ENCODE data around the gene SLC17A7. TPM values are rescaled to one million over a fixed set of nuclear protein-coding genes. Genes with fewer than 3 reads are reported as not detected.
"Not testable (repeated sequence)": the region's sequence is repeated elsewhere in the genome, so short reads cannot be mapped to it uniquely, and the experiment has no call there.

Gene SLC17A7
- total RNA-seq, 2 experiments from 2014 or later = 0.30 to 0.43 TPM

- POLR2A ChIA-PET = interaction anchor here (0.8 to 6.8 kb wide), 16 partner anchors 9 to 225 kb away, joined by 3 to 192 read pairs (median 4); partner anchors contain the start of genes CD37, FLT3LG, KASH5 and PRMT1
- DNase-seq = peak; percentile 97
- CTCF ChIA-PET = interaction anchor here (0.6 to 10.1 kb wide), 10 partner anchors 9 to 1060 kb away, joined by 3 to 159 read pairs (median 4); partner anchors contain the start of genes FLT3LG and RUVBL2
- Mint-ChIP-seq H3K27ac (peak within 1 kb of the TSS; percentile 100), H3K4me1 (peaks cover 72% of the 10 kb centered on the region), H3K27me3 (no peaks in the 10 kb centered on the region), H3K4me3 (peak within 1 kb of the TSS; percentile 99), H3K36me3 (ENCODE audit: low read depth) (peaks cover 54% of the 10 kb centered on the region), H3K9me3 (no peaks in the 10 kb centered on the region)
Observed at GRCh38 chr19:49451430-49452181, 10.3 kb upstream of the SLC17A7 start, which contains the start of gene PIH1D1. Gene PIH1D1, minus strand, starts transcription at chr19:49451814. Its CDS starts 240 bp downstream, at chr19:49451574.

- H3K36me3 Mint-ChIP-seq (ENCODE audit: low read depth) = peaks cover 55% of the 10 kb centered on the region
- ChIA-PET CTCF (interaction anchor here (0.7 to 10.1 kb wide), 5 partner anchors 8 to 121 kb away, joined by 3 to 159 read pairs (median 14); partner anchors contain the start of gene FLT3LG), POLR2A (interaction anchor here (0.9 to 6.8 kb wide), 3 partner anchors 14 to 59 kb away, joined by 3 to 192 read pairs (median 5); partner anchors contain the start of gene FLT3LG)
- peaks cover 73% of the 10 kb centered on the region for H3K4me1 Mint-ChIP-seq
- H3K4me3 Mint-ChIP-seq = peak overlapping the region; percentile 99
- H3K9me3 Mint-ChIP-seq = no peaks in the 10 kb centered on the region
- DNase-seq = no peak
- peak overlapping the region; percentile 100 for H3K27ac Mint-ChIP-seq
- no peaks in the 10 kb centered on the region for H3K27me3 Mint-ChIP-seq
Observed at GRCh38 chr19:49450405-49450804, 9.1 kb upstream of the SLC17A7 start.

DNA sequence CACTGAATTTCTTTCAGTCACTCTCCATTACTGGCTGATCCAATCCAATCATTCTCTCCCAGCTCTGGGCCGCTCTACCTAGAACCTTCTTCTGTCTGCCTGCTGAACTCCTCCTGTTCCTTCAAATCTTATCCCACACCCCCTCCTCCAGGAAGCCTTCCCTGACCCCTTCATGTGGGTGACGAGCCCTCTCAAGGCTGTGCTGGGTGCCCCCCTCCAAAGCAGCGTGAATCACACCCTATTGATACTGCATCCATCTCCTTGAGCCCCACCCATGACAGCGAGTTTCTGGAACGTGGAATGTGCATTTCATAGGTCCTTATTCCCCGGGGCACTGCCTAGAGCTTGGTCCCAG lies 7.1 kb upstream of the SLC17A7 start:
- Mint-ChIP-seq H3K4me1 (peaks cover 75% of the 10 kb centered on the region), H3K27ac (no peak overlapping the region), H3K4me3 (no peak overlapping the region), H3K9me3 (no peaks in the 10 kb centered on the region), H3K36me3 (ENCODE audit: low read depth) (peaks cover 60% of the 10 kb centered on the region), H3K27me3 (no peaks in the 10 kb centered on the region)
- CTCF ChIA-PET = interaction anchor here (1.1 to 1.3 kb wide), 2 partner anchors 29 to 57 kb away, joined by 3 read pairs; no protein-coding TSS in a partner anchor
- no peak for DNase-seq
- POLR2A ChIA-PET = interaction anchor here (1.4 kb wide), 1 partner anchor 22 kb away, joined by 7 read pairs; no protein-coding TSS in a partner anchor

DNA sequence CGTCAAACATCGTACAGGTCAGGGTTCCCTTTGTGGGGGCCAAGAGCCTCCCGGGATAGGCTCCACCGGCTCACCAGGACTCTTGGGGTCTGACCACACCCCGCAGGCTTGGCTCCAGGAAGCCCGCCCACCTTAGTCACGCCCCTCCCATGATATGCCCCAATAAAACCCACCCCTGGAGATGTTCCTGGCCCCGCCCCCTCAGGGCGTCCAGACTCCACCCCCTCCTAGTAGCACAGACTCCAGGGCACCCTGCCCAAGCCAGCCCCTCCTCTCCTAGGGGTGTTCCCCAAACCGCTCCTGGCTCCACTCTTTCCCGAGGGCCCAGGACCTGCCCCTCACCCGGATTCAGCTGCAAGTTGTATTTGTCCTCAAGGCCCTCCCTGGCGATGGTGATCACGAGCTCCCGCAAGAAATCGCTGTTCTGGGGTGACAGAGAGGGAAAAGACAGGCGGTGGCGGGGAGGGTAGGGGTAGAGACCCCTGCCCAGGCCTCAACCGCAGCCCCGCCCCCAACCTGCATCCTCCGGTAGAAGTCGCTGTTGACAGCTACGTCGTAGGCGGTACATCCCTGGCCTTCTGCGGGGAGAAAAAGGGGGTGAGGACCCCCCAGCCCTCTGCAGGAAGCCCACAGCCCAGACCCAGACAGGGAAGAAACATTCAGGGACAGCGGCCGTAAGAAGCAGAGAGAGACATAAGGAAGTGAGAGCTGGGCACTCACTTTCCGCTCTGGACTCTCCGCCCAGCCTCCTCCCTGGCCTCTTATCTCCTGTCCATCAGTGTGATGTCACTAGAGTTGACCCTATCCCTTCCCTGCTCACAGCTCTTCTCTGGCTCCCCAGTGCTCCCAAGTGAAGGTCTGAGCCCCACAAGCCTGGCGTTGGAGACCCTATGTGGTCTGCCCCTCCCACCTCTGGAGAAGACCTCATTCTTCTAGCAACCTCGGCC lies 6.4 kb upstream of the SLC17A7 start:
- CTCF ChIA-PET = interaction anchor here (1.1 to 1.3 kb wide), 2 partner anchors 29 to 56 kb away, joined by 3 read pairs; no protein-coding TSS in a partner anchor
- peak; percentile 34 for DNase-seq
- Mint-ChIP-seq H3K27me3 (no peaks in the 10 kb centered on the region), H3K4me1 (peaks cover 73% of the 10 kb centered on the region), H3K36me3 (ENCODE audit: low read depth) (peaks cover 60% of the 10 kb centered on the region), H3K4me3 (no peak overlapping the region), H3K9me3 (no peaks in the 10 kb centered on the region), H3K27ac (no peak overlapping the region)
- POLR2A ChIA-PET = interaction anchor here (1.4 kb wide), 1 partner anchor 22 kb away, joined by 7 read pairs; no protein-coding TSS in a partner anchor

- Mint-ChIP-seq H3K27ac (no peak overlapping the region), H3K27me3 (peaks cover 13% of the 10 kb centered on the region), H3K9me3 (no peaks in the 10 kb centered on the region), H3K4me1 (peaks cover 76% of the 10 kb centered on the region), H3K36me3 (ENCODE audit: low read depth) (peaks cover 53% of the 10 kb centered on the region), H3K4me3 (no peak overlapping the region)
- no peak for DNase-seq
- ChIA-PET CTCF (interaction anchor here (0.7 to 2.5 kb wide), 7 partner anchors 24 to 243 kb away, joined by 3 to 17 read pairs (median 10); partner anchors contain the start of genes ADM5 and FLT3LG), POLR2A (interaction anchor here (1.2 to 1.5 kb wide), 2 partner anchors 27 to 52 kb away, joined by 3 to 5 read pairs; no protein-coding TSS in a partner anchor)
Observed at GRCh38 chr19:49445997-49446396, 4.7 kb upstream of the SLC17A7 start.

DNA sequence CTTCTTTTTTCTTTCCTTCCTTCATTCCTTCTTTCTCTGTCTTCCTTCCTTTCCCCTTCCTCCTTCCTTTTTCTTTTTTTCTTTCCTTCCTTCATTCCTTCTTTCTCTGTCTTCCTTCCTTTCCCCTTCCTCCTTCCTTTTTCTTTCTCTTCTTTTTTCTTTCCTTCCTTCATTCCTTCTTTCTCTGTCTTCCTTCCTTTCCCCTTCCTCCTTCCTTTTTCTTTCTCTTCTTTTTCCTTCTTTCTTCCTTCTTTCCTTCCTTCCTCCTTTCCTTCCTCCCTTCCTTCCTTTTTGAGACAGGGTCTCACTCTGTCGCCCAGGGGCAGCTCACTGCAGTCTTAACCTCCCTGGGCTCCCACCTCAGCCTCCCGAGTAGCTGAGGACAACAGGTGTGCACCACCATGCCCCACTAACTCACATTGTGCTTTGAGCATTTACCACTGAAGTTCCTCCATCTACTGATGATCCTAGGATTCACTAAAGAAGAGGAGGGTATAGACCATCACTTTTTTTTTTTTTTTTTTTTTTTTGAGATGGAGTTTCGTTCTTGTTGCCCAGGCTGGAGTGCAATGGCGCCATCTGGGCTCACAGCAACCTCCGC lies 2.9 kb upstream of the SLC17A7 start:
- H3K36me3 Mint-ChIP-seq (ENCODE audit: low read depth) = peaks cover 38% of the 10 kb centered on the region
- peaks cover 67% of the 10 kb centered on the region for H3K4me1 Mint-ChIP-seq
- H3K27me3 Mint-ChIP-seq = peaks cover 31% of the 10 kb centered on the region
- H3K27ac Mint-ChIP-seq = peak overlapping the region; percentile 83
- H3K9me3 Mint-ChIP-seq, DNase-seq: not testable (repeated sequence)
- ChIA-PET POLR2A (interaction anchor here (1.5 to 3.4 kb wide), 4 partner anchors 8 to 53 kb away, joined by 3 to 19 read pairs (median 10); partner anchors contain the start of genes ALDH16A1 and PIH1D1), CTCF (interaction anchor here (0.6 to 2.5 kb wide), 10 partner anchors 26 to 1766 kb away, joined by 3 to 17 read pairs (median 4); partner anchors contain the start of gene FLT3LG)
- peak overlapping the region; percentile 80 for H3K4me3 Mint-ChIP-seq

- peak overlapping the region; percentile 83 for H3K27ac Mint-ChIP-seq
- peaks cover 62% of the 10 kb centered on the region for H3K4me1 Mint-ChIP-seq
- POLR2A ChIA-PET = interaction anchor here (1.0 to 3.4 kb wide), 4 partner anchors 9 to 52 kb away, joined by 3 to 19 read pairs (median 10); partner anchors contain the start of genes ALDH16A1 and PIH1D1
Observed at GRCh38 chr19:49443366-49444099, 2.2 kb upstream of the SLC17A7 start.

DNA sequence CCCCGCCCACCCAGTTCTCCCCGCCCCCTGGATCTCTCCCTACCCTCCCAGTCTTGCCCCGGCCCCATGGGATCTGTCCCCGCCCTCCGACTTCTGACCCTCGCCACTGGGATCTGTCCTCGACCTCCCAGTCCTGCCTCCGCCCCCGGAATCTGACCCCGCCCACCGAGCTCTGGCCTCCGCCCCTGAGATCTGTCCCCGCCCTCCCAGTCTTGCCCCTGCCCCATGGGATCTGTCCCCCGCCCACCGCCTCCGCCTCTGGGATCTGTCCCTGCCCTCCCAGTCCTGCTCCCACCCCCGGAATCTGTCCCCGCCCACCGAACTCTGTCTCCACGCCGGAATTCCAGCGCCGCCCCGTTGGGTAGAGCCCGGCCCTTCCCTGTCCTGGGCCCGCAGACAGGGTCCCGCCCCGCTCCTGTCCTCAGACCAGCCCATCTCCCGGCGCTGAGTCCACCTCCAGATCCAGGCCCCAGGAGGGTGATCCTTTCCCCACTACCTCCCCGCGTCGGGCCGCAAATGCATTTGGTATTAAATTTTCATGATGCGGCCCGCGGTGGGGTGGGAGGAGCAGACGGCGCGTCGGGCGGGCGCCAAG lies 1.5 kb upstream of the SLC17A7 start:
- ChIA-PET CTCF (interaction anchor here (0.6 to 2.2 kb wide), 12 partner anchors 9 to 449 kb away, joined by 3 to 11 read pairs (median 4); partner anchors contain the start of genes PIH1D1 and RUVBL2), POLR2A (interaction anchor here (1.0 to 3.4 kb wide), 3 partner anchors 9 to 50 kb away, joined by 3 to 19 read pairs (median 16); partner anchors contain the start of genes ALDH16A1 and PIH1D1)
- Mint-ChIP-seq H3K27me3 (peaks cover 44% of the 10 kb centered on the region), H3K27ac (peak overlapping the region; percentile 83), H3K4me1 (peaks cover 56% of the 10 kb centered on the region), H3K36me3 (ENCODE audit: low read depth) (peaks cover 24% of the 10 kb centered on the region), H3K4me3 (peak overlapping the region; percentile 80), H3K9me3 (no peaks in the 10 kb centered on the region)
- peak; percentile 77 for DNase-seq

More at GRCh38 chr19:49443366-49444099, 2.2 kb upstream of the SLC17A7 start:
- H3K9me3 Mint-ChIP-seq = no peaks in the 10 kb centered on the region
- H3K36me3 Mint-ChIP-seq (ENCODE audit: low read depth) = peaks cover 31% of the 10 kb centered on the region
- peak overlapping the region; percentile 80 for H3K4me3 Mint-ChIP-seq
- CTCF ChIA-PET = interaction anchor here (0.6 to 2.5 kb wide), 17 partner anchors 8 to 1767 kb away, joined by 3 to 17 read pairs (median 5); partner anchors contain the start of genes PIH1D1 and RUVBL2
- DNase-seq = peak; percentile 95
- peaks cover 38% of the 10 kb centered on the region for H3K27me3 Mint-ChIP-seq

DNA sequence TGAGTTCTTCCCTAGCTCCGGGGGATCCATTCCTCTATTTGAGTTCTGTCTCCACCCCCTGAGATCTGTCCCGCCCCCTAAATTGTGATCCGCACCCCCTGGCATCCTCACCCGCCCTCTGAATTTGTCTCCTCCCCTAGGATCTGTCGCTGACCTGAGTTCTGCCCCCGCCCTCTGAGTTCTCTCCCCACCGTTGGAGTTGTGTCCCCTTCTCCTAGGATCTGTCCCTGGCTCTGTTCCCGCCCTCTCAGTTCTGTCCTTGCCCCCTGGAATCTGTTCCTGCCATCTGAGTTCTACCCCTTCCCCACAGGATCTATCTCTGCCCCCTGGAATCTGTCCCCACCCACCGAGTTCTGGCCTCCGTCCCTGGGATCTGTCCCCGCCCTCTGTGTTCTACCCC lies 1.0 kb upstream of the SLC17A7 start:
- no peaks in the 10 kb centered on the region for H3K9me3 Mint-ChIP-seq
- CTCF ChIA-PET = interaction anchor here (0.8 to 2.2 kb wide), 12 partner anchors 9 to 449 kb away, joined by 3 to 11 read pairs (median 4); partner anchors contain the start of genes KASH5, PIH1D1 and RUVBL2
- H3K4me3 Mint-ChIP-seq = peak overlapping the region; percentile 80
- POLR2A ChIA-PET = interaction anchor here (2.9 to 3.4 kb wide), 2 partner anchors 10 to 27 kb away, joined by 16 to 19 read pairs; partner anchors contain the start of genes ALDH16A1 and PIH1D1
- peaks cover 50% of the 10 kb centered on the region for H3K27me3 Mint-ChIP-seq
- no peak overlapping the region for H3K27ac Mint-ChIP-seq
- H3K36me3 Mint-ChIP-seq (ENCODE audit: low read depth) = peaks cover 19% of the 10 kb centered on the region
- H3K4me1 Mint-ChIP-seq = peaks cover 51% of the 10 kb centered on the region
- peak; percentile 43 for DNase-seq

DNA sequence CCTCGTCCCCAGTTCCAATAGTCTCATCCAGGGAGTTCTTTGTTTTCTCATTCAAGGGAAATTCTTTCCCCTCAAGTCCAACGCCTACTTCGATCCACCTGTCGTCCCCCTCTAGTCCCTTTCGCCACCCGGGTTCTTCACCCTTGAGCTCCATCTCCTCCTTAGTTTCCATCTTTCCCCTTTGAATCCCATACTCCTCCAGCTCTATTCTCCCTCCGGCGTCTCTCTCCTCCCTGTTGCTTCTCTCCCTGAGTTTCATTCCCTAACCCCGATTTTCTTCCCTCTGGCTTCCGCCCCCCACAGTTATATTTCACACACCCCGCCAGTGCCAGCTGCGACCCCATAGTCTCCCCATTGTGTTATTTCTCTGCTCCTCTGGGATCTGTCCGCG lies 628 bp upstream of the SLC17A7 start:
- peaks cover 47% of the 10 kb centered on the region for H3K4me1 Mint-ChIP-seq
- no peaks in the 10 kb centered on the region for H3K9me3 Mint-ChIP-seq
- no peak for DNase-seq
- peaks cover 53% of the 10 kb centered on the region for H3K27me3 Mint-ChIP-seq
- POLR2A ChIA-PET = interaction anchor here (2.9 to 3.4 kb wide), 2 partner anchors 10 to 28 kb away, joined by 16 to 19 read pairs; partner anchors contain the start of genes ALDH16A1 and PIH1D1
- H3K4me3 Mint-ChIP-seq = peak overlapping the region; percentile 80
- H3K36me3 Mint-ChIP-seq (ENCODE audit: low read depth) = peaks cover 16% of the 10 kb centered on the region
- H3K27ac Mint-ChIP-seq = no peak overlapping the region
- CTCF ChIA-PET = interaction anchor here (0.8 to 2.2 kb wide), 7 partner anchors 10 to 54 kb away, joined by 3 to 11 read pairs (median 5); partner anchors contain the start of genes KASH5 and PIH1D1

Data from activated CD4-positive, alpha-beta memory T cell treated with anti-CD3 and anti-CD28 coated beads, Interleukin-2, amount 10 ng/mL, durations not matched to agents 7 days and 5 days (primary cell).